ENCODE data around the gene MCTP2. TPM values are rescaled to one million over a fixed set of nuclear protein-coding genes. Genes with fewer than 3 reads are reported as not detected.

Gene MCTP2
- total and polyA plus RNA-seq, 3 donors from 2014 or later: 6.7 to 13.8 (median 7.6) TPM

DNA sequence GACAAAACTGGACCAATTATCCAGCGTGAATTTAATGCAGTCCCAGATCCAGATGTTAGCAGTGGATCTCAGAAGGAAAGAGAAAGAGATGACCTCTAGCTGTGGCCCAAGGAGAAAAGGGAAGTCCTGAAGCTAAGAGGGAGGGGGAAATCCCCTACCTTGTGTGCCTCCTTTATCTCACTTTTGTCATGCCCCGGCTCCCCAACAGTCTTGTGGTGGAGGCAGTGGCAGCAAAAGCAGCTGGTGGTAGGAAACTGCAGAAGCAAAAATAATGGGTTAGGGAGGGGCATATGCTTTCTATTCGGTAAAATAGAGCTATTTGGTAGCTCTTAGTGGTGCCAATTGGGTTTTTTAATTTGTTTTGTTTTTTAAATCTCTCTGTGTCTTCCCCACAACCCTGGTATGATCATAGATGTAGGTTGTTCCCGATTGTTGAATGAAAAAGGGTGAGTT lies 56.5 kb downstream of the MCTP2 start:
- WGBS, 2 donors: 68 to 69% methylated on average over 4 of the region's 4 CpGs
- no peaks in the 10 kb centered on the region for H3K27me3 ChIP-seq
- intact Hi-C loops (cut with DNase I; ENCODE audit: low total_unique reads): no loop called here
- no peaks in the 10 kb centered on the region for H3K4me1 ChIP-seq
- no peaks in the 10 kb centered on the region for H3K9me3 ChIP-seq
- H3K27ac ChIP-seq: no peak overlapping the region
- H3K4me3 ChIP-seq: no peak overlapping the region
- H3K36me3 ChIP-seq (ENCODE audit: low read depth, missing control alignments): no peaks in the 10 kb centered on the region
- no peak for DNase-seq
- no peak for TF ChIP-seq POLR2A (IDR thresholded peaks at IDR 0.05)
- TF ChIP-seq, protein P1, sequence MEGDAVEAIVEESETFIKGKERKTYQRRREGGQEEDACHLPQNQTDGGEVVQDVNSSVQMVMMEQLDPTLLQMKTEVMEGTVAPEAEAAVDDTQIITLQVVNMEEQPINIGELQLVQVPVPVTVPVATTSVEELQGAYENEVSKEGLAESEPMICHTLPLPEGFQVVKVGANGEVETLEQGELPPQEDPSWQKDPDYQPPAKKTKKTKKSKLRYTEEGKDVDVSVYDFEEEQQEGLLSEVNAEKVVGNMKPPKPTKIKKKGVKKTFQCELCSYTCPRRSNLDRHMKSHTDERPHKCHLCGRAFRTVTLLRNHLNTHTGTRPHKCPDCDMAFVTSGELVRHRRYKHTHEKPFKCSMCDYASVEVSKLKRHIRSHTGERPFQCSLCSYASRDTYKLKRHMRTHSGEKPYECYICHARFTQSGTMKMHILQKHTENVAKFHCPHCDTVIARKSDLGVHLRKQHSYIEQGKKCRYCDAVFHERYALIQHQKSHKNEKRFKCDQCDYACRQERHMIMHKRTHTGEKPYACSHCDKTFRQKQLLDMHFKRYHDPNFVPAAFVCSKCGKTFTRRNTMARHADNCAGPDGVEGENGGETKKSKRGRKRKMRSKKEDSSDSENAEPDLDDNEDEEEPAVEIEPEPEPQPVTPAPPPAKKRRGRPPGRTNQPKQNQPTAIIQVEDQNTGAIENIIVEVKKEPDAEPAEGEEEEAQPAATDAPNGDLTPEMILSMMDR (IDR thresholded peaks at IDR 0.05): no peak

DNA sequence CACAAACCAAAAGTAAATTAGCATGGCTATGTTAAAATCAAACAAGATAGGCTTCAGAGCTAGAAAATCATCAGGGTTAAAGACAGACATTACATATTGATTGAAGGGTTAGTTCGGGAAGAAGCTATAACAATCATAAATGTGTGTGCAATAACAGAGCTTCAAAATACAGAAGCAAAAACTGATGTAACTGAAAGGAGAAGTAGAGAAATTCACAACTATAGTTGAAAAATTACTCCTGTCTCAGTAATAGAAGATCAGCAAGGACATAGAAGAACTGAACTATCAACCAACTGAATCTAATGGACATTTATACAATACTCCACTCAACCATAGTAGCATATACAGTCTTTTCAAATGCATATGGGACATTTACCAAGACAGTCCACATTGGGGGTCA lies 59.4 kb downstream of the MCTP2 start:
- no peaks in the 10 kb centered on the region for H3K9me3 ChIP-seq

DNA sequence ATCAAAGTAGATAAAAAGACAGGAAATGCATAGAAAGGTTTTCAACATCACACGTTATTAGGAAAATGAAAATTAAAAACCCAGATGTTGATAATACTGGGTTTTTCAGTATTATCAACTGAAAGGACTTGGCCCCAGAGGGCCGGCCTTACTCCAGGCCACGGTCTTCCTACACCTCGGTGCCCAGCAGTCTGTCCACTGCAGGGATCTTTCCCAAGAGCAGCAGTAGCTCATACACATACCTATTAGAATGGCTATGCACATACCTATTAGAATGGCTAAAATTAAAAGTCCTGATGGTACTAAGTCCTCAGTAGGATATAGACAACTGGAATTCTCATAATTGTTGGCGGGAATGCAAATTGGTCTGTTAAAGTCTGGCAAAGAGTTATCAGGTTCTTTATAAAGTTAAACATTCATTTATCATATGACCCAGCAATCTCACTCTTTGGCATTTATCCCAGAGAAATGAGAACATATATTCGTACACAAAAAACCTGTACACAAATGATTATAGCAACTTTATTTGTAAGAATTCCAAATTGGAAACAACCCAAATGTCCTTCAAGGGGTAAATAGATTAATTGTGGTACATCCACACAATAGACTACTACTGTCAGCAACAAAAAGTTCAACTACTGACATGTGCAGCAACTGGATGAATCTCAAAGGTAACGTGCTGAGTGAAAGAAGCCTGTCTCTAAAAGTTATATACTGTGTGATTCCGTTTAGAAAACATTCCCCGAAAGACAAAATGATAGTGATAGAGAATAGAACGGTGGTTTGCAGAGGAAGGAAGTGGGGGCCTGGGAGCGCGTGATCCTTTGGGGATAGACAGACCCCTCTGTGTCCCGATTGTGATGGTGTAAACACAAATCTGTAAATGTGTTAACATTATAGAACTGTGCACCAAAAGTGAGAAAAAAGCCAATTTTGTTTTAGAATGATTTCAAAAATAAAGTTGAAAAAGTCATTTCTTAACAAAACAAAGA lies 62.3 kb downstream of the MCTP2 start:
- no peak overlapping the region for H3K4me3 ChIP-seq
- no peaks in the 10 kb centered on the region for H3K36me3 ChIP-seq (ENCODE audit: low read depth, missing control alignments)
- H3K9me3 ChIP-seq: no peaks in the 10 kb centered on the region
- H3K27ac ChIP-seq: no peak overlapping the region
- WGBS, 2 donors: 77 to 79% methylated on average over 13 of the region's 13 CpGs
- no peak for DNase-seq
- peaks cover 4% of the 10 kb centered on the region for H3K4me1 ChIP-seq
- TF ChIP-seq POLR2A (IDR thresholded peaks at IDR 0.05): no peak
- TF ChIP-seq, protein P1 (IDR thresholded peaks at IDR 0.05): no peak
- intact Hi-C loops (cut with DNase I; ENCODE audit: low total_unique reads): no loop called here
- H3K27me3 ChIP-seq: no peaks in the 10 kb centered on the region

More for the DNA sequence above, 59.4 kb downstream of the MCTP2 start:
- no peaks in the 10 kb centered on the region for H3K27me3 ChIP-seq
- no peak overlapping the region for H3K27ac ChIP-seq
- no peak for TF ChIP-seq POLR2A (IDR thresholded peaks at IDR 0.05)
- TF ChIP-seq, protein P1 (IDR thresholded peaks at IDR 0.05): no peak
- intact Hi-C loops (cut with DNase I; ENCODE audit: low total_unique reads): no loop called here
- no peaks in the 10 kb centered on the region for H3K36me3 ChIP-seq (ENCODE audit: low read depth, missing control alignments)
- 89 to 95% methylated on average over 1 of the region's 1 CpG for WGBS, 2 donors
- H3K4me3 ChIP-seq: no peak overlapping the region
- H3K4me1 ChIP-seq: no peaks in the 10 kb centered on the region
- no peak for DNase-seq

DNA sequence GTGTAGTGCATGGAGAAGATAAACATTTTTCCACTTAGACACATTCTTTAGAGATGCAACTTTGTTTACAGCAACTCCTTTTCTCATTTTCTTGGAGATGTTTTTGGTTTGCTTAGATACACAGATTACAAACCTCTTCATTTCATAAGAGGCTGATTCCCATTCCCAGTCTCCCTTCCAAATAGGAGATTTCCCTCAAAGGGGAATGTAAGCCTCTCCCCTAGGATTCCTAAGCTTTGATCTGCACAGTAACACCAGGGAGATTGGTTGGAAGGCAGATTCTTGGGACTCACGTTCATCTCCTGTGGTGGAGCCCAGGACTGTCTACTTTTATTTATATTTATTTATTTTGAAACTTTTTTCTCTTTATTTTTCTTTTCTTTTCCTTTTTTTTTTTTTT lies 63.2 kb downstream of the MCTP2 start:
- no peaks in the 10 kb centered on the region for H3K36me3 ChIP-seq (ENCODE audit: low read depth, missing control alignments)
- intact Hi-C loops (cut with DNase I; ENCODE audit: low total_unique reads): no loop called here
- no peaks in the 10 kb centered on the region for H3K9me3 ChIP-seq
- no peaks in the 10 kb centered on the region for H3K27me3 ChIP-seq
- H3K4me3 ChIP-seq: no peak overlapping the region
- TF ChIP-seq, protein P1 (IDR thresholded peaks at IDR 0.05): no peak
- TF ChIP-seq POLR2A (IDR thresholded peaks at IDR 0.05): no peak
- 69 to 77% methylated on average over 1 of the region's 1 CpG for WGBS, 2 donors
- no peak overlapping the region for H3K27ac ChIP-seq
- no peak for DNase-seq
- peaks cover 4% of the 10 kb centered on the region for H3K4me1 ChIP-seq
